Type B pancreatic cell (in vitro differentiated cells): ENCODE measurements around the gene TPRX1. TPM values are rescaled to one million over a fixed set of nuclear protein-coding genes. Genes with fewer than 3 reads are reported as not detected.
"Not testable (repeated sequence)": the region's sequence is repeated elsewhere in the genome, so short reads cannot be mapped to it uniquely, and the experiment has no call there.

Experiments
- DNase-seq: peaks from one replicate; pipeline ENCODE4 v3.0.0; 2021; ENCODE audit warnings: mixed read lengths; ENCODE audit not compliant: unreplicated experiment; ENCODE audit errors: extremely low spot score
- H3K27ac Mint-ChIP-seq: 2 replicates; pipeline ENCODE4 v1.8.0; 2021; ENCODE audit warnings: mild to moderate bottlenecking, mixed read lengths
- H3K27me3 Mint-ChIP-seq: 2 replicates; pipeline ENCODE4 v1.8.0; 2021; ENCODE audit warnings: mixed read lengths
- H3K36me3 Mint-ChIP-seq: 2 replicates; pipeline ENCODE4 v1.8.0; 2021; ENCODE audit warnings: mixed read lengths
- H3K4me1 Mint-ChIP-seq: one replicate; pipeline ENCODE4 v1.8.0; 2021; ENCODE audit warnings: mixed read lengths; ENCODE audit not compliant: unreplicated experiment
- H3K4me3 Mint-ChIP-seq: 2 replicates; pipeline ENCODE4 v1.8.0; 2021; ENCODE audit warnings: mild to moderate bottlenecking, mixed read lengths
- H3K9me3 Mint-ChIP-seq: 2 replicates; pipeline ENCODE4 v1.8.0; 2021; ENCODE audit warnings: mixed read lengths
- total RNA-seq: library from RNA; stranded (reverse); gene quantifications from 2 replicates; pipeline ENCODE4 v1.2.1, GENCODE V29; 2021; ENCODE audit warnings: low replicate concordance
- TF ChIP-seq, protein P1 (sequence below): fragments of 200-600 bp; sonication (generic); conservative IDR thresholded peaks from 2 replicates; pipeline ENCODE4 v1.5.0; 2021; ENCODE audit warnings: antibody characterized with exemption, mild to moderate bottlenecking

Gene TPRX1
- total RNA-seq, 1 donor from 2014 or later = not detected

DNA sequence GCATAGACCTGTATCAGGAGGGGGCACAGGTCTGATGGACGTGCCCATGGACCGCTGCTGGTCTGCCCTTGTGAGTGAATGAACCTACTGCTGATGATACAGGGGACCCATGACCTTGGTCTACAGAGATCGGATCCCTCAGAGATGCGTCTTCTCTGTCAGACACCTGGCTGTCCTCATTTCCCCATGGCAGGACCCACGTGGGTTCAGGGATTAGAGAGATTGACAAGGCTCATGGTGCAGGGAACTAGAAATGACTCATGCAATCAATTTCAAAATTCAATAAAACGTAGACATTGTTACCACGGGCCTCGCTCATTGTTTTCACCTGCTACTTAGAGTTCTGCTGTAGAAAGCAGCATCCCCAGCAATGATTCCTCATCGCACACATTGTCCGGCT lies 962 bp upstream of the TPRX1 start:
- H3K4me1 Mint-ChIP-seq = no peaks in the 10 kb centered on the region
- TF ChIP-seq, protein P1, sequence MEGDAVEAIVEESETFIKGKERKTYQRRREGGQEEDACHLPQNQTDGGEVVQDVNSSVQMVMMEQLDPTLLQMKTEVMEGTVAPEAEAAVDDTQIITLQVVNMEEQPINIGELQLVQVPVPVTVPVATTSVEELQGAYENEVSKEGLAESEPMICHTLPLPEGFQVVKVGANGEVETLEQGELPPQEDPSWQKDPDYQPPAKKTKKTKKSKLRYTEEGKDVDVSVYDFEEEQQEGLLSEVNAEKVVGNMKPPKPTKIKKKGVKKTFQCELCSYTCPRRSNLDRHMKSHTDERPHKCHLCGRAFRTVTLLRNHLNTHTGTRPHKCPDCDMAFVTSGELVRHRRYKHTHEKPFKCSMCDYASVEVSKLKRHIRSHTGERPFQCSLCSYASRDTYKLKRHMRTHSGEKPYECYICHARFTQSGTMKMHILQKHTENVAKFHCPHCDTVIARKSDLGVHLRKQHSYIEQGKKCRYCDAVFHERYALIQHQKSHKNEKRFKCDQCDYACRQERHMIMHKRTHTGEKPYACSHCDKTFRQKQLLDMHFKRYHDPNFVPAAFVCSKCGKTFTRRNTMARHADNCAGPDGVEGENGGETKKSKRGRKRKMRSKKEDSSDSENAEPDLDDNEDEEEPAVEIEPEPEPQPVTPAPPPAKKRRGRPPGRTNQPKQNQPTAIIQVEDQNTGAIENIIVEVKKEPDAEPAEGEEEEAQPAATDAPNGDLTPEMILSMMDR = no peak
- no peaks in the 10 kb centered on the region for H3K36me3 Mint-ChIP-seq
- no peak for DNase-seq
- no peak overlapping the region for H3K4me3 Mint-ChIP-seq
- no peaks in the 10 kb centered on the region for H3K9me3 Mint-ChIP-seq
- H3K27ac Mint-ChIP-seq = no peak overlapping the region
- H3K27me3 Mint-ChIP-seq = no peaks in the 10 kb centered on the region

DNA sequence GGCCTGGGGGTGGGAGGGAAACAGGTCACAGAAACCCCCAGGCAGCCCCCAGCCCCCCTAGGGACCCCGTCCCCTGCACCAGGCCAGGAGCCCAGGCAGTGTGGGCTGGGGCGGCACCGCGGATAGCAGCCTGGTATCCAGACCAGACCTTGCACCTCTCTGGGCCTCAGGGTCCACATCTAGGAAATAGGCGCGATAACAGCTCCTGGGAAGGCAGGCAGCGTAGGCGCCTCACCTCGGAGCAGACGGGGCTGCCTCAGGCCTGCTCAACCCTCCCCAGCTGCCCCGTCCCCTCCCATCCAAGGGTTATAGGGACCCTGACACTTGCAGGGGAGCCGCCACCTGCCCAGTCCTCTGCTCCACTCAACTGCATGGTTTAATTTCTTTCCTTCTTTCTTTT lies 680 bp downstream of the TPRX1 start:
- H3K4me3 Mint-ChIP-seq, H3K27me3 Mint-ChIP-seq, H3K27ac Mint-ChIP-seq: not testable (repeated sequence)

DNA sequence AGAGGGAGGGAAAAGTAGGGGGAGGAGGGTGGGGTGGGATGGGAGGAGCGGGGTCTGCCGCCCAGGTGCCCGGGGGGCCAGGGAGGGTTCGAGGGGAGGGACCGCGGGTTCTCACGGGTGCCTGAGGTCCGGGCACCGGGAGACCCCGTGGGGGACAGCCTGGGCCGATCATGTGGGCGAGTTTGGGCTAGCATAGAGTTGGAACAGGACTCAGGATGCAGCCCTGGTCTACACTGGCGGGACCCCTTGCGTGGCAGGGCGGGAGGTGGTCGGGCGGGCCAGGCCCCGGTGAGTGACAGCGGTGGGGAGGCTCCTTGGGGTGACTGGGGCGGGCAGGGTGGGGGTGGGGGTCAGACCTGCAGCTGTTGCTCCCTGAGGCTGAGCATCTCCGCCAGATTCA lies 1.2 kb downstream of the TPRX1 start:
- H3K4me1 Mint-ChIP-seq, H3K27me3 Mint-ChIP-seq, H3K36me3 Mint-ChIP-seq, H3K9me3 Mint-ChIP-seq, H3K27ac Mint-ChIP-seq, DNase-seq, H3K4me3 Mint-ChIP-seq: not testable (repeated sequence)

More for the DNA sequence above, 680 bp downstream of the TPRX1 start:
- not testable (repeated sequence) for H3K9me3 Mint-ChIP-seq, DNase-seq, H3K4me1 Mint-ChIP-seq, H3K36me3 Mint-ChIP-seq

DNA sequence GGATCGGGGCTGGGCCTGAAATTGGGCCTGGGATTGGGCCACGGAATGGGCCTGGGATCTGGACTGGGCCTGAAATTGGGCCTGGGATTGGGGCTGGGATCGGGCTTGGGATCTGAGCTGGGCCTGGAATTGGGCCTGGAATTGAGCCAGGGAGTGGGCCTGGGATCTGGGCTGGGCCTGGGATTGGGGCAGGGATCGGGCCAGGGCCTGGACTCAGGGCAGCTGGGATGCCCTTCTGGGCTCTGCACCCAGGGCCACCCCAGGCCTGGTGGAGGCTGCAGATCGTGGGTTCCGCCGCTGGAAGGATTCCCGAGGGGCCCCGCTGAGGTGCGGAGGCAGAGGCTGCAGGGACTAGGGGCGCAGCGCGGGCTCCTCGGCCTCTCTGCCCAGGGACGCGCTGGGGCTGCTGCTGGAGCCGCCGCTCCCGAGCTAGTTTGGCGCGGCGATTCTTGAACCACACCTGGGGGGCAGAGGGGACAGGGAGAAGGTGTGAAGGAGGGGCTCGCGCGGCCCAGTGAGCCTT lies 1.8 kb downstream of the TPRX1 start:
- no peak overlapping the region for H3K4me3 Mint-ChIP-seq

DNA sequence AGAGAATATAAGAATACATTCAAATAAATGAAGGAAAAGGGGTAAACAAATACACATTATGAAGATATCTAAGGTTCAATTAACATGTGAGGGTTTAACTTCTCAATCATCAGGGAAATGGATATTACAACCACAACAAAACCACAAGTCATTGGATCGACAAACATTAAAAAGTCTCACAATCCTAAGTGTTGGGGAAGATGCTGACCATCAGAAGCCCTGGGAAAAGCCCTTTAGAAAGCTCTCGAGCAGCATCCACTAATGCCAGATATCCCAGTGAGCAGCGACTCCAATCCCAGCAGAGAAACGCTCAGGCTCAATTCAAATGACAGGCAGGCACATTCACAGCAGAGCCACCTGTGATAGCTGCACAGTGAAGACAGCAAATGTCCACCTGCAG lies 3.1 kb downstream of the TPRX1 start:
- TF ChIP-seq, protein P1 = no peak
- H3K4me3 Mint-ChIP-seq = no peak overlapping the region
- H3K36me3 Mint-ChIP-seq = no peaks in the 10 kb centered on the region
- H3K27ac Mint-ChIP-seq = no peak overlapping the region
- peaks cover 13% of the 10 kb centered on the region for H3K27me3 Mint-ChIP-seq
- H3K9me3 Mint-ChIP-seq = no peaks in the 10 kb centered on the region
- no peaks in the 10 kb centered on the region for H3K4me1 Mint-ChIP-seq
- DNase-seq = no peak

More for the DNA sequence above, 1.8 kb downstream of the TPRX1 start:
- no peak for DNase-seq
- H3K4me1 Mint-ChIP-seq = no peaks in the 10 kb centered on the region
- no peaks in the 10 kb centered on the region for H3K9me3 Mint-ChIP-seq
- TF ChIP-seq, protein P1 = no peak
- H3K36me3 Mint-ChIP-seq = no peaks in the 10 kb centered on the region
- no peak overlapping the region for H3K27ac Mint-ChIP-seq
- peaks cover 13% of the 10 kb centered on the region for H3K27me3 Mint-ChIP-seq

DNA sequence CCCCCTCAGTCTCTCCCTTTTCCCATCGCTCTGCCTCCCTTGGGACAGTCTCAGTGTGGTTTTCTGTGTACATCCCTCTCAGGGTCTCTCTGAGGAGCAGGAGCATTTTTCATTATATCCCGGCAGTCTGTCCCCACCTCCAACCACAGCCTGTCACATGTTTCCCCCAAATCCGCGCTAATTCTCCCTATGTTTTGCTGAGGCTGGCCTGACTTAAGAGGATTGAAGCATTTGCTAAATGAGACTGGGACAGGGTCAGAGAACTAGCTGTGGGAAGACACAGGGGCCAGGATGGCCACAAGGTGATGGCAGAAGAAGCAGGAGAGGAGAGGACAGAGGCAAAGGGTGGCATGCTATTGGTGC lies 5.5 kb downstream of the TPRX1 start:
- H3K9me3 Mint-ChIP-seq = no peaks in the 10 kb centered on the region
- H3K4me1 Mint-ChIP-seq = no peaks in the 10 kb centered on the region
- TF ChIP-seq, protein P1 = no peak
- H3K4me3 Mint-ChIP-seq = no peak overlapping the region
- no peaks in the 10 kb centered on the region for H3K36me3 Mint-ChIP-seq
- H3K27me3 Mint-ChIP-seq = peaks cover 13% of the 10 kb centered on the region
- H3K27ac Mint-ChIP-seq = no peak overlapping the region
- no peak for DNase-seq
